Activated naive CD4-positive, alpha-beta T cell (primary cell): ENCODE results near the gene RSPH9.
"Not testable (repeated sequence)": the region's sequence is repeated elsewhere in the genome, so short reads cannot be mapped to it uniquely, and the experiment has no call there.

Experiments
- DNase-seq, 4 experiments: peaks; one replicate each; lab custom pipeline; 2025; lab: John Stamatoyannopoulos, UW

RSPH9 gene

GRCh38 chr6:43687079-43687436, 42.2 kb downstream of the RSPH9 start:
- no peak for DNase-seq

DNA sequence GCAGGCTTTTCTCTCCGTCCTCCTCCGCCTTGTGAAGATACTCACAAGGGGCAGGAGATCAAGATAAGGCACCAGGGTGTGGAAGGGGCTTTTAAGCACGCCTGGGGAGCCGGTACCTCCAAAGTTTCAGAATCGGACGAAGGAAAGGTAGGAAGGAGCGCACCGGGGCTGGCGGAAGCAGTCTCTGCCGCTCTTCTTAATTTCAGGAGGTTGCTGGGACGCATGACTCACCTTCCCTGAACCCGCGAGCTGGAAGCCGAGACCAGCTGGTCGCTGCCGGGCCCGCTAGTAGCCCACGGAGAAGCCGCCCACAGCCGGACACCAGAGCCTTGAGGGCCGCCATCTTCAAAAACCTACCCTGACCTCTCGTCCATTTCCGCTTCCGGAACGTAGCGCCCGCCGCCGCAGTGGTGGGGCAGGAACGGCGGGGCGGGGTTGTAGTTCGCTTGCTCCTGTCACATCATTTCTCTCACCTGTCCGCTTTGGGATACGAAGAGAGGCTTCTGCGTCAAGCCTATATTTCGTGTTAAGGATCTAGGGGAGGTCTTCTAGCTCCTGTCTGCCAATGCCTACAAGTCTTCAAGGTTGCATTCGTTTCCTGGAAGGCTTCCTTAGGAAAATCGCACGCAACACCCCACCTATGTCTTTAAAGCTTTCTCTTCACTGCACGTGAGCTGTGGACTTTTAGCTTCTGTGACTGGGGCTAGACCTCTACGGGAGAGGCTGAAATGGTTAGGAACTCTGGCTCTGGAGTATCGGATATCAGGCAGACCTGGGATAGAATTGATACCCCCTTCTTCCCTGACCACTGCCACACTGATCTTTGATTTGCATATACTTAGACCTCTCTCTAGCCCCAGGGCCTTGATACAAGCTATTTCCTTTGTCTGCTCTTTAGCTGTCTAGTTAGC, 42.9 kb downstream of the RSPH9 start, which contains the start of gene MRPS18A:
TSS of gene MRPS18A (minus strand) at position 355 of the 911 bp plus-strand sequence. CDS start at position 343, 12 bp downstream.
- peak; percentile 27 to 70 (median 45) for DNase-seq

DNA sequence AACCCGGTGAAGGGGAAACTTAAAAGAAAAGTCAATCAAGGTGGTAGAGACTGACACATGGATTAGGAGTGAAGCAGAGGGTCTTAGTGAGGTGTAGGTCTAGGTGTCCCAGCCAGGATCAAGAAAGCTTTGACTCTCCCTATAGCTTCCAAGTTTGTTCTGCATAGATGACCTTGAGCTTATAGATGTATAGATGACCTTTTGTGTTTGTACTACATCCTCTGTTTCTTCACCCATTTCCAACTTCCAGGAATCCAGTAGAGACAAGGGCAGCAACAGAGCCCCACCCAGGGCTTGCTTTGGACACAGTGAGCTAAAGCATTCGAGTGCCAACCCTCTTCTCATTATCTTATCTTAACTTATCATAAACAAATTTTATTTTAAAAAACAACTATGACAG, 44.6 kb downstream of the RSPH9 start:
- DNase-seq = no peak

- no peak for DNase-seq
Observed at GRCh38 chr6:43695215-43695966, 50.6 kb downstream of the RSPH9 start.

DNA sequence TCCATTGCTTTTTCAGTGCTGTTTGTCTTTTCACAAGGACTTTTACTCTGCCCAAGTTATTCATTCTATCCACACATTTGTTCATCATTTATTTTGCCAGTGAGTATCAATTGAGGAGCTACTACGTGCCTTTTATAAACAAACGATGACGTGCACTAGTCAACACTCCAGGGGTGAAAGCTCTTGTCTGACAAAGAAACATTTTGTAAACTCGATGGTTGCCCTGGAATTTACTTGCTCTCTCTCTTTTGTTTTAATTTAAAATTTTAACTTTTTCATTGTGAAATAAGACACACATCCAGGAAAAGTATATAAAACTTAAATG, 51.1 kb downstream of the RSPH9 start:
- no peak for DNase-seq

DNA sequence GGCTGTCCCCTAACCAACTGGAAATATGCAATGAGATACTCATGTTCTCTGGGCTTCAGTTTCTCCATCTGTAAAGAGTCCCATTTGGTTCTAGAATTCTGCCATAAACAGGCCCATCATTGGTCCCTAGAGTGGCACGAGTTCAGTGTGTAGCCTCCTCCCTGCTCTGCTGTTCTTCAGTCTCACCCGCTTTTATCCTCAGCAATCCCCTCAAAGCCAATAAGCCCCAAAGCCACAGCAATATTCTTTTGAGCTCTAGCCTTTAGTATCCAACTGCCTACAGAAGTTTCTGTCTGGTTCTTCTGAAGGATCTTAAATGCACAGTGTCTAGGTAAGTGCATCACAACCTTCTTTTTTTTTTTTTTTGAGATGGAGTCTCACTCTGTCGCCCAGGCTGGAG, 52.6 kb downstream of the RSPH9 start:
- no peak for DNase-seq

DNA sequence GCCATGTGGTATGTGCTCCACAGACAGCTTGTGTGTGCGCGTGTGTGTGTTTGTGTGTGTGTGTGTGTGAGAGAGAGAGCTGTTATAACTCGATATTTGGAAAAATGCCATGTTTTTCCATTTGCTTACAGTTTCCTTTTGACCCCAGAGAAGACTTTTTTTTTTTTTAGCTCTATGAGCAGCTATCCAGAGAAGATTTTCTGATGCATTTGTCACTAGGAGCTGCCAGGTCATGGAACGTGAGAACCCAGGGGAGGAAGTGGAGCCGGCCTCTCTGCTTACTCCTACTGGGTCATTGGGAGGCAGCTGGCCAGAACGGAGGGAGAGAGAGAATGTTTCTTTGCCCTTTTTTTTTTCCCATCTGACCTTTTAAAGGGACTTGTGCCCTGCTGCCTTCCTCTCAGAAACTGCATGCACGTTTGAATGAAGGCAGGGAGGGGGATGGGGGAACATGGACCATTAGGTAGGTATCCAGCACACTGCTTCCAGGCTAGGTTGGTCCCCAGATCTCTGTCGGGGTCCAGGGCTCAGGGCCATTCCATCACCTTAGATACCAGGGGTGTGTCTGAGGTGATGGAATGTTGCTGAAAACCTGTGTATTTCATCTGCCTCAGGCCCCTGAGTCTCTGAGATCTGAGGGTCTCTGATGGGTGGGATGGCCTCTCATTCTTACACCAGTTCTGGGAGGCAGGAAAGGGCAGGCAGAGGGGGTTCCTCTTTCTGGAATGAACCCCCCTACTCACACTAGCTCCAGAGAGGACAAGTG, 53.9 kb downstream of the RSPH9 start:
- no peak for DNase-seq

- no peak for DNase-seq
Observed at GRCh38 chr6:43699564-43700186, 54.8 kb downstream of the RSPH9 start.

- not testable (repeated sequence) for DNase-seq
Observed at GRCh38 chr6:43700939-43701560, 56.2 kb downstream of the RSPH9 start.

DNA sequence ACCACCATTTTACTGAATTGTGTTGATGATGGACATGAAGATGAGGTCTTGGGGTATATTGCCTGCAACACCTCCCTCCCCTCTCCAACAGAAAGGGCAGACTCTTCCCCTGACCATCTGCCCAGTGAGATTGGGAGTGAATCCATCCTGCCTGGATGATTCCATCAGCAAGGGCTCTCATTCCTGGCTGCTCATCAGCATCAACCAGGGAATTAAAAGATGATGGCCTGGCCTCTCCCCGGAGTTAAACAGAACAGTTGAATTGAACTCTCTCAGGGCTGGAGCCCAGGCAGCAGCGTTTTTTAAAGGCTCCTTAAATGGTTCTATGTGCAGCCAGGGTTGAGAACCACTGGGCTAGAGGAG, 57.3 kb downstream of the RSPH9 start:
- no peak for DNase-seq

GRCh38 chr6:43702534-43703440, 58.0 kb downstream of the RSPH9 start:
- DNase-seq = no peak

DNA sequence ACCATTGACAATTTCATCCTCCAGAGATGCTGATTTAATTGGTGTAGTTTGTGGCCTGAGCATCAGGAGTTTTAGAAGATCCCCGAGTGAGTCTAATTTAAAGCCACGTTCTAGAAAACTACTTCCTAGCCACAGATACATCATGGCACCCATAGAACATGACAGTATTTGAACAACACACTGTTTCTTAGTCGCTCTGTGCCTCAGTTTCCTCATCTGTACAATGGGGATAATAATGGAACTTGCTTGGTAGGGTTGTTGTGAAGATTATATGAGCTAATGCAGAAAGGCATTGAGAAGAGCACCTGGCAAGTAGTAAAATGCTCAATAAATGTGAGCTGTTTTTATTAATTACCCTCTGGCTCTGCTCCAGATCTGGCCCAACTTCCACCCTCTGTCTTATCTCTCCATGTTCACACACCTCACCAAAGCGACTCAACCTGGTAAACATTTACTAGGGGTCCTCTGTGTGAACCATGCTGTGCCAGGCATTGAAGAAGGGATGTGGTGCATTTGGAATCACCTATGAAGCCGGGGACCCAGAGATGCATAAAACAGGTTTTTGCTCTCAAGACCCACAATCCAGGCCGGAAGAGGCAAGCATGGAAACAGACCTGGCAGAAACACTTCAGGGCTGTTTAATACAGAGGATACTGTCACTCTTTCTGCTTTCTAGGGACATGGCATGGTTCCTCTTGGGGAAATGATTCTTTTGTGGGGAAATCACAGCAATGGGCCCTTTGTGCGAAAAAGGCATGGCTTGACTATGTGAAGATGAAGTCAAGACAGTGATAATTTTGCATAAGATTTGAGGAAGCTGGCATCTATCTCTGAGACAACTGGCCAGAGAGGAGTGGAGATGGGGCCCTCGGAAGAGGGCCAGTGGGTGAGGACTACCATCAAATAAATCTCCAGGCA, 58.9 kb downstream of the RSPH9 start:
- no peak for DNase-seq

GRCh38 chr6:43705996-43706395, 61.2 kb downstream of the RSPH9 start:
- no peak for DNase-seq

DNA sequence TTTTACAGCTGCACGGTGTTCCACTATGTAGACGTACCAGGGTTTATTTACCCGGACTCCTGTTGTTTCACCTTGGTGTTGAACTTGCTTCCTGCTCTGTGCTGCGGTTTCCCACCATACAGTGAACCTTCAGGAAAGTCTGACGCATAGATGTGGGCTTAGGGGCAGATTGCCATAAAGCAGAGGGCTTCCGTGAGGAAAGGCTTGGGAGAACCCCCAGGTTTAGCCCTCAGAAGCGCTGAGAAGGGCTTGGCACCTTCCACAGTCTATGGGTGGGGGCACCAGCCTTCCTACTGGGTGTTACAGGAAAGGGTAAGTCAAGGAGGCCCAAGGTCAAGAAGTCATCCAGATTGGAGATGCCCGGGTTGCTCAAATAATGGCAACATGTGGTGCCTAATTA, 62.0 kb downstream of the RSPH9 start:
- no peak for DNase-seq

- no peak for DNase-seq
Observed at GRCh38 chr6:43707269-43707668, 62.4 kb downstream of the RSPH9 start.

DNA sequence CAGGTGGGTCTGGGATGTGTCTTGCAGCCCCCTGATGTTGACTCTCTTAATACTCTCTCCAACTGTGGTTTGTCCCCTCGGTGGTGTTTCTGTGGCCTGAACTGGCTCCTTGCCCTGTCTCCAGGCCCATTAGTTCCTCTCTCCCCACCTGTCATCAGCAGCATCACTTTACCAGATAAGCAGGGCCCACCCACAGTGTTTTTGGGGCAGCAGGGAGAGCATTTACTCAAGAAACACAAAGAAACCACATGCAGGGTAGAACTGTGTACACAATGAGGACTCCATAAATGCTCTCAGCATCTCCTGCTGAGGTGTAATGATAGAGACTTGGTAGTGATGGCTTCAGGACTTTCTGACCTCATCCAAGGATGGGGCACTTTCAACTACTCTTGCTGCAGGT, 62.9 kb downstream of the RSPH9 start:
- DNase-seq = no peak

DNA sequence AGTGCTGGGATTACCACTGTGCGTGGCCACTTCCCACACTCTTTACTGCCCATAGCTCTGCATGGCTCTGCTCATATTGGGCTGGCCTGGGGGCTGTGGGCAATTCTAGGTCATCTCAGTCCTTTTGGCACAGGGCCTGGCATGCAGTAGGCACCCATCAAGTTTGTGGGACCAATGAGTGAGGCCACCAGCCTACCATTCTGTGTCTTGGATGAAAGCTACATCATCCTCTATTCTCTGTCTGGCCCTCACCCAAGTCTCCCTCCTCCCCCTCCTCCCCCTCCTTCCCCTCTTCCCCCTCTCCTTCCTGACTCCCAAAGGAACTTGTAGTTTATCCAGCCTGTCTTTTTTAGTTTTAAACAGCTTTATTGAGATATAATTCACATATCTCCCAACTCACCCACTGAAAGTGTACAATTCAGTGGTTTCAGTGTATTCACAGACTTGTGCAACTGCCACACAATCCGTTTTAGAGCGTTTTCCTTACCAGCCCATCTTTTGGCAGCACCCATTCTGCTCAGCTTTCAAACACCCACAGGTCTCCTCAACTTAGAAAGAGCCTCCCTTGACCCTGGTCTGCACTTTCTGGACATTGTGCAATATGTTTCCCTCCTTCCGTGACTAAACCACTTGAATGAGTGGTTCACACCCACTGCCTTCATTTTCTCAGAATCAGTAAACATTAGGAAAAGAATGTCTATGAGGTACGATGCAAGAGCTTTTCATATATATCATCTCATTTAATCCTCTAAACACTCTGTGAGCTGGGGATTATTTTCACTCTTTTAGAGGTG, 64.2 kb downstream of the RSPH9 start:
- no peak for DNase-seq

DNA sequence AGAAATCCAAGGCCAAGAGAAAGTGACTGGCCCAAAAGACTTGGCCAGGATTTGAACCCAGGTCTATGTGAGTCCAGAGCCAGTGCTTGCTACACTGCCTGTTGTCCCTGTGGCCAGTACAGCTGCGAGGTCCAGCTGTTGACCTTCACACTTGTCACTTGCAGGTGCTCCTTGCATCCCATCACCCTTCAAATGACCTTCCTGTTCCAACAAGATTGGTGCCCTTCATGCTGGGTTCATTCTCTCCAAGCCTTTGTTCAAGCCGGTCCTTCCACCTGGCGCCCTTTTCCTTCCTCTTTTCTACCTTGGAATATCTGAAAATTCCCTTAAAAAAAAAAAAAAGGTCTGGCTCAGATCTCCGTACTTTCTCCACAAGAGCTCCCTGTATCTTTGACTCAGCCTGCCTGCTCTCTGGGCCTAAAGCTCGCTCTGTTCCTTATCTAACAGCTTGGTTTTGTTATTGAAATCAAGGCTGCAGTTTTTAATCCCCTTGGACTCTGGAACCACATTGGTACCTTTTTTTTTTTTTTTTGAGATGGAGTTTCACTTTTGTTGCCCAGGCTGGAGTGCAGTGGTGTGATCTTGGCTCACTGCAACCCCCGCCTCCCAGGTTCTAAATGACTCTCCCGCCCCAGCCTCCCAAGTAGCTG, 64.9 kb downstream of the RSPH9 start:
- no peak for DNase-seq
